HEK293 (cell line): ENCODE results near the gene OR2AT4.

Source experiments
- CTCF ChIA-PET: fragments of 350-600 bp; formaldehyde crosslinking; extraction: SDS; loops from one replicate; lab custom pipeline; 2021; ENCODE audit warnings: antibody characterized with exemption; lab: Yijun Ruan, JAX
- POLR2A ChIA-PET: fragments of 300-600 bp; formaldehyde crosslinking; extraction: SDS; loops from one replicate; lab custom pipeline; 2020; ENCODE audit warnings: antibody characterized with exemption, inconsistent platforms; lab: Yijun Ruan, JAX
- H3K27ac ChIP-seq: fragments of 200-500 bp; sonication (Bioruptor generic); 2 replicates; pipeline ENCODE4 v1.5.1; 2014; ENCODE audit warnings: low read depth, low read length, control low read depth, inconsistent platforms; ENCODE audit errors: extremely low read depth
- H3K36me3 ChIP-seq, 2 experiments: fragments of 200-500 bp in 1 of 2; sonication (Bioruptor generic) in 1 of 2; 1 replicate in 1 of 2; 2 replicates in 1 of 2; pipeline ENCODE4 v1.5.1; 2014 to 2017; ENCODE audit warnings: inconsistent platforms in 2 of 2, low read length in 2 of 2; ENCODE audit not compliant: control insufficient read depth in 2 of 2, insufficient read depth in 1 of 2
- H3K4me1 ChIP-seq: fragments of 200-500 bp; sonication (Bioruptor generic); 2 replicates; pipeline ENCODE4 v1.5.1; 2014; ENCODE audit warnings: mild to moderate bottlenecking, low read length, inconsistent platforms; ENCODE audit not compliant: control insufficient read depth, insufficient read depth
- H3K4me3 ChIP-seq: 2 replicates; pipeline ENCODE4 v1.5.1; 2011; ENCODE audit warnings: low read depth, mild to moderate bottlenecking, control low read depth, low read length, moderate library complexity
- H3K9me3 ChIP-seq: fragments of 200-500 bp; sonication (Bioruptor generic); 2 replicates; pipeline ENCODE4 v1.5.1; 2014; ENCODE audit warnings: low read depth, low read length, inconsistent platforms; ENCODE audit not compliant: control insufficient read depth, insufficient read depth
- EGR2 ChIP-seq: fragments of 450-650 bp; formaldehyde crosslinking; IDR thresholded peaks from 2 replicates; pipeline ENCODE4 v1.5.1; 2016; ENCODE audit warnings: low read depth, missing biosample characterization, missing genetic modification characterization
- GLI4 ChIP-seq: fragments of 450-650 bp; formaldehyde crosslinking; IDR thresholded peaks from 2 replicates; pipeline ENCODE4 v1.5.1; 2016; ENCODE audit warnings: missing biosample characterization, missing genetic modification characterization
- MZF1 ChIP-seq: fragments of 450-650 bp; formaldehyde crosslinking; IDR thresholded peaks from 2 replicates; pipeline ENCODE4 v1.5.1; 2017; ENCODE audit warnings: missing biosample characterization, missing genetic modification characterization, borderline replicate concordance
- REST ChIP-seq: fragments of 450-650 bp; formaldehyde crosslinking; IDR thresholded peaks from 2 replicates; pipeline ENCODE4 v1.5.1; 2016; ENCODE audit warnings: missing biosample characterization, missing genetic modification characterization
- SCRT1 ChIP-seq: fragments of 450-650 bp; formaldehyde crosslinking; IDR thresholded peaks from 2 replicates; pipeline ENCODE4 v1.5.1; 2016; ENCODE audit warnings: missing biosample characterization, missing genetic modification characterization, borderline replicate concordance
- YY1 ChIP-seq: fragments of 450-650 bp; formaldehyde crosslinking; IDR thresholded peaks from 2 replicates; pipeline ENCODE4 v1.5.1; 2018; ENCODE audit warnings: missing biosample characterization, missing genetic modification characterization
- ZBTB1 ChIP-seq: fragments of 450-650 bp; formaldehyde crosslinking; IDR thresholded peaks from 2 replicates; pipeline ENCODE4 v1.5.1; 2016; ENCODE audit warnings: missing biosample characterization, missing genetic modification characterization
- ZBTB10 ChIP-seq: fragments of 450-650 bp; formaldehyde crosslinking; IDR thresholded peaks from 2 replicates; pipeline ENCODE4 v1.5.1; 2016; ENCODE audit warnings: missing biosample characterization, missing genetic modification characterization
- ZBTB17 ChIP-seq: fragments of 450-650 bp; formaldehyde crosslinking; IDR thresholded peaks from 2 replicates; pipeline ENCODE4 v1.5.1; 2016; ENCODE audit warnings: missing biosample characterization, missing genetic modification characterization
- ZBTB44 ChIP-seq: fragments of 450-650 bp; IDR thresholded peaks from 2 replicates; pipeline ENCODE4 v1.5.1; 2018; ENCODE audit warnings: missing biosample characterization, mild to moderate bottlenecking, missing genetic modification characterization
- ZNF132 ChIP-seq: fragments of 450-650 bp; formaldehyde crosslinking; IDR thresholded peaks from 2 replicates; pipeline ENCODE4 v1.5.1; 2017; ENCODE audit warnings: missing biosample characterization, missing genetic modification characterization, borderline replicate concordance
- ZNF174 ChIP-seq: fragments of 450-650 bp; formaldehyde crosslinking; IDR thresholded peaks from 2 replicates; pipeline ENCODE4 v1.5.0; 2017; ENCODE audit warnings: missing biosample characterization, mild to moderate bottlenecking, missing genetic modification characterization
- ZNF221 ChIP-seq: fragments of 450-650 bp; formaldehyde crosslinking; IDR thresholded peaks from 2 replicates; pipeline ENCODE4 v1.5.1; 2017; ENCODE audit warnings: missing biosample characterization, missing genetic modification characterization, borderline replicate concordance
- ZNF404 ChIP-seq: fragments of 450-650 bp; formaldehyde crosslinking; IDR thresholded peaks from 2 replicates; pipeline ENCODE4 v1.5.1; 2017; ENCODE audit warnings: missing biosample characterization, missing genetic modification characterization
- ZNF670 ChIP-seq: fragments of 450-650 bp; formaldehyde crosslinking; IDR thresholded peaks from 2 replicates; pipeline ENCODE4 v1.5.1; 2016; ENCODE audit warnings: missing biosample characterization, missing genetic modification characterization, low read depth
- ZNF747 ChIP-seq: fragments of 450-650 bp; formaldehyde crosslinking; IDR thresholded peaks from 2 replicates; pipeline ENCODE4 v1.5.1; 2016; ENCODE audit warnings: missing biosample characterization, missing genetic modification characterization
- ZSCAN30 ChIP-seq: fragments of 450-650 bp; IDR thresholded peaks from 2 replicates; pipeline ENCODE4 v1.5.1; 2018; ENCODE audit warnings: missing biosample characterization, mild to moderate bottlenecking, missing genetic modification characterization, moderate library complexity
- TF ChIP-seq, protein P1 (sequence below): fragments of 450-650 bp; formaldehyde crosslinking; IDR thresholded peaks from 2 replicates; pipeline ENCODE4 v1.5.1; 2017; ENCODE audit warnings: missing biosample characterization, missing genetic modification characterization
- TF ChIP-seq, protein P2 (sequence below): fragments of 450-650 bp; formaldehyde crosslinking; IDR thresholded peaks from 2 replicates; pipeline ENCODE4 v1.5.1; 2016; ENCODE audit warnings: missing biosample characterization, missing genetic modification characterization, low read depth
- TF ChIP-seq, protein P3 (sequence below): fragments of 450-650 bp; formaldehyde crosslinking; IDR thresholded peaks from 2 replicates; pipeline ENCODE4 v1.5.1; 2016; ENCODE audit warnings: missing biosample characterization, missing genetic modification characterization

Gene OR2AT4

DNA sequence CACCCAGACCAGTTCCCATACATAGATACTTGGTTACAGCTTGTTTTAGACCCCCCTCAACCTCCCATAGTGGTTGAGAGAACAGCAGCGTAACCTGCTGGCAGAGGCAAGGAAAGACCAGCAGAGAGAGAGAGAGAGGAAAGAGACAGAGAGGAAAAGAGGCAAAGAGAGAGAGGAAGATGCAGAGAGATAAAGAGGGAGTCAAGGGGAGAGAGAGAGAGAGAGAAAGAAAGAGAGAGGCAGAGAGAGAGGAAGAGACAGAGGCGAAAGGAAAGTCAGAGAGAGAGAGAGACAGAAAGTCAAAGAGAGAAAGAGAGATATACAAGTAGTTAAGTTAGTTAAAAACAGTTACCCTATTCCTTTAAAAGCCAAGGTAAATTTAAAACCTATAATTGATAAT is 55.4 kb downstream of the OR2AT4 start:
- POLR2A ChIA-PET: interaction anchor here (0.6 kb wide), 1 partner anchor 93 kb away, joined by 3 read pairs; no protein-coding TSS in a partner anchor
- no peak for TF ChIP-seq MZF1 (tag by site-specific recombination)
- no peak for TF ChIP-seq ZBTB10 (tag by site-specific recombination)
- no peak for TF ChIP-seq ZNF174 (tag by site-specific recombination)
- TF ChIP-seq ZNF404 (tag by site-specific recombination): no peak
- TF ChIP-seq GLI4 (tag by site-specific recombination): no peak
- no peak for TF ChIP-seq ZNF670 (tag by site-specific recombination)
- TF ChIP-seq ZNF221 (tag by site-specific recombination): no peak
- no peak for TF ChIP-seq EGR2 (tag by site-specific recombination)
- TF ChIP-seq, protein P1, sequence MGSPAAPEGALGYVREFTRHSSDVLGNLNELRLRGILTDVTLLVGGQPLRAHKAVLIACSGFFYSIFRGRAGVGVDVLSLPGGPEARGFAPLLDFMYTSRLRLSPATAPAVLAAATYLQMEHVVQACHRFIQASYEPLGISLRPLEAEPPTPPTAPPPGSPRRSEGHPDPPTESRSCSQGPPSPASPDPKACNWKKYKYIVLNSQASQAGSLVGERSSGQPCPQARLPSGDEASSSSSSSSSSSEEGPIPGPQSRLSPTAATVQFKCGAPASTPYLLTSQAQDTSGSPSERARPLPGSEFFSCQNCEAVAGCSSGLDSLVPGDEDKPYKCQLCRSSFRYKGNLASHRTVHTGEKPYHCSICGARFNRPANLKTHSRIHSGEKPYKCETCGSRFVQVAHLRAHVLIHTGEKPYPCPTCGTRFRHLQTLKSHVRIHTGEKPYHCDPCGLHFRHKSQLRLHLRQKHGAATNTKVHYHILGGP (tag by site-specific recombination): no peak
- TF ChIP-seq ZBTB44 (tag by site-specific recombination): no peak
- no peak for TF ChIP-seq ZBTB1 (tag by site-specific recombination)
- TF ChIP-seq, protein P2, sequence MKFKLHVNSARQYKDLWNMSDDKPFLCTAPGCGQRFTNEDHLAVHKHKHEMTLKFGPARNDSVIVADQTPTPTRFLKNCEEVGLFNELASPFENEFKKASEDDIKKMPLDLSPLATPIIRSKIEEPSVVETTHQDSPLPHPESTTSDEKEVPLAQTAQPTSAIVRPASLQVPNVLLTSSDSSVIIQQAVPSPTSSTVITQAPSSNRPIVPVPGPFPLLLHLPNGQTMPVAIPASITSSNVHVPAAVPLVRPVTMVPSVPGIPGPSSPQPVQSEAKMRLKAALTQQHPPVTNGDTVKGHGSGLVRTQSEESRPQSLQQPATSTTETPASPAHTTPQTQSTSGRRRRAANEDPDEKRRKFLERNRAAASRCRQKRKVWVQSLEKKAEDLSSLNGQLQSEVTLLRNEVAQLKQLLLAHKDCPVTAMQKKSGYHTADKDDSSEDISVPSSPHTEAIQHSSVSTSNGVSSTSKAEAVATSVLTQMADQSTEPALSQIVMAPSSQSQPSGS (tag by site-specific recombination): no peak
- TF ChIP-seq ZNF747: no peak
- TF ChIP-seq ZBTB17: no peak
- TF ChIP-seq YY1: no peak
- TF ChIP-seq, protein P3, sequence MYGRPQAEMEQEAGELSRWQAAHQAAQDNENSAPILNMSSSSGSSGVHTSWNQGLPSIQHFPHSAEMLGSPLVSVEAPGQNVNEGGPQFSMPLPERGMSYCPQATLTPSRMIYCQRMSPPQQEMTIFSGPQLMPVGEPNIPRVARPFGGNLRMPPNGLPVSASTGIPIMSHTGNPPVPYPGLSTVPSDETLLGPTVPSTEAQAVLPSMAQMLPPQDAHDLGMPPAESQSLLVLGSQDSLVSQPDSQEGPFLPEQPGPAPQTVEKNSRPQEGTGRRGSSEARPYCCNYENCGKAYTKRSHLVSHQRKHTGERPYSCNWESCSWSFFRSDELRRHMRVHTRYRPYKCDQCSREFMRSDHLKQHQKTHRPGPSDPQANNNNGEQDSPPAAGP: no peak
- TF ChIP-seq ZSCAN30: no peak
- no peak for TF ChIP-seq REST (tag by site-specific recombination)
- no peak for TF ChIP-seq ZNF132
- TF ChIP-seq SCRT1 (tag by site-specific recombination): no peak
- CTCF ChIA-PET: interaction anchor here (0.6 to 0.7 kb wide), 2 partner anchors 19 to 112 kb away, joined by 4 to 5 read pairs; no protein-coding TSS in a partner anchor
- H3K4me1 ChIP-seq: no peaks in the 10 kb centered on the region
- H3K9me3 ChIP-seq: no peaks in the 10 kb centered on the region
- no peak overlapping the region for H3K4me3 ChIP-seq
- no peaks in the 10 kb centered on the region for H3K36me3 ChIP-seq
- no peak overlapping the region for H3K27ac ChIP-seq
